Epithelial cell of esophagus (primary cell): ENCODE measurements around the gene LZTS3.
"Not testable (repeated sequence)": the region's sequence is repeated elsewhere in the genome, so short reads cannot be mapped to it uniquely, and the experiment has no call there.

Source experiments
- DNase-seq: peaks from one replicate; pipeline ENCODE4 v3.0.0; 2010; ENCODE audit warnings: low read depth
- H3K4me3 ChIP-seq: 2 replicates; pipeline ENCODE4 v1.5.1; 2011; ENCODE audit warnings: mild to moderate bottlenecking, low read length, control low read depth
- CTCF ChIP-seq: IDR thresholded peaks from 2 replicates; pipeline ENCODE4 v1.5.1; 2011; ENCODE audit warnings: low read depth, mild to moderate bottlenecking, low read length, control low read depth, inconsistent platforms; ENCODE audit not compliant: insufficient read depth; ENCODE audit errors: missing control alignments

LZTS3 gene

DNA sequence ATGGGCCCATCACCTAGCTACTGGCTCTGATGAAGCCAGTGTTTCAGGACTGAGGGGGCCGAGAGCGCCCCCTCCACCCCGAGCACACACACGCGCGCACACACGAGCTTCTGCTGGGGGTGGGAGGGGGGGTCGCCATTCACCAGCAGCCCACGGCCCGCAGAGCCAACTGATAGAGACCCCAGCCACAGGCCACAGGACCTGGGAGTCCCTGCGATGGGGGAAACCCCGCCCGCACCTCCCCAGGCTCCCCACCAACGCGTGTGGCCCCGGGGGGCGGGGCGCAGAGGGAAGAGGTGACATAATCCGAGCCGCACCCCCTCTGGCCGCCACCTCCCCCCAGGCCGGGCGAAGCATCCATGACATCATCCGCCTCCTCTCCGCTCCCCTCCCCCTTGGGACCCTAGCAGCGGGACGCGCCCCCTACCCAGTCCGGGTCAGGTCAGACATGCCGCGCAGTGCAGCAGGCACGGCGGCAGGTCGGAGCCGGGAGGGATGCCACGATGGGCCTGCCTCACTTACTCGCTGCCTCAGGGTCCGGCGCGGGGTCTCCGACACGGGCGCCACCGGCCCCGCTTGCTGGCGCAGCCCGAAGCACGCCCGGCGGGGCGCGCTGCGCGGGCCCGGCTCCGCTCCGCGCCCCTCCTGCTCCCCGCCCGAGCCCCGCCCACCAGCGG, at the start of gene LZTS3:
Gene LZTS3 (minus strand): TSS at position 617 of the 677 bp plus-strand sequence. CDS start 6,386 bp downstream, outside the sequence.
- peak within 1 kb of the TSS; percentile 86 for H3K4me3 ChIP-seq
- DNase-seq: peak; percentile 58

GRCh38 chr20:3221398-3222226, 48.3 kb upstream of the LZTS3 start:
- no peak overlapping the region for H3K4me3 ChIP-seq
- TF ChIP-seq CTCF: no peak
- peak; percentile 56 for DNase-seq

More for the DNA sequence above, at the start of gene LZTS3:
- TF ChIP-seq CTCF: no peak

- DNase-seq: peak; percentile 49
- no peak overlapping the region for H3K4me3 ChIP-seq
- TF ChIP-seq CTCF: peak; percentile 62
Measured at GRCh38 chr20:3218307-3218988, 45.1 kb upstream of the LZTS3 start.

DNA sequence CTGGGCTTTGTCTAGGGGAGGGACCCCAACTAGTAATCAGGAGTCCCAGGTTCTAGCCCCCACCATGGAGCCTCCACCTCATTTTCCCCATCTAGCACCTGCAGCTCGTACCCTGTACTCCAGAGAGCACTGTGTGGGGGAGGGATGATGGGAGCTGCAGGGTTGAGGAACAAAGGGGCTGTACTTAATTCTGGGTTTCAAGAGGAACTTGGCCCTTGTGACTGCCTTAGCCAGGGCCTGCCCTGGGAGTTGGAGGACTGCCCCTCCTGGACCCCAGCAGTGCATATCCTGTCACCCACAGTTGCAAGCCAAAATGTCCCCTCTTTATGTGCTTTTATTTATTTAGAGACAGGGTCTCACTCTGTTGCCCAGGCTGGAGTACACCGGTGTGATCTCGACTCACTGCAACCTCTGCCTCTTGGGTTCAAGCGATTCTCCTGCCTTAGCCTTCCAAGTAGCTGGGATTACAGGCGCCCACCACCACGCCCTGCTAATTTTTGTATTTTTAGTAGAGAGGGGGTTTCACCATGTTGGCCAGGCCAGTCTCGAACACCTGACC, 42.1 kb upstream of the LZTS3 start:
- not testable (repeated sequence) for DNase-seq, H3K4me3 ChIP-seq

GRCh38 chr20:3213226-3213625, 39.9 kb upstream of the LZTS3 start:
- no peak overlapping the region for H3K4me3 ChIP-seq
- no peak for TF ChIP-seq CTCF
- no peak for DNase-seq

DNA sequence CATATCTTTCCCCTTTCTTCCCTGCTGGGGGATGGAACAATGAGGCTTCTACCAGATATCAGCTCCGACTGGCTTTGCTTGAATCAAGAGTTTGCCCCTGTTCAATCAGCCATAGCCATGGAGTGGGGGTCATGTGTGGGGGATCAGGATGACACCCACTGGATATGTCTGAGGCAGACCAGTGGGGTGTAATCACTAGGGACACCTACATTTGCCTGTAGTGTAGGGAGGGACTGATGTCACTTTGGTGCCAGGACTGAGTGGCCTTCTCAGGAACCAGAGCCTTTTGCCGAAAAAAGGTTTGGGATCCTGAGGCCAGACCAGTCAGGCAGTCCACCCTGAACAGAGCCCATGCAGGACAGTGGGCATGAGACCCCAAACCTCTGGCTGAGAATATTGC, 37.0 kb upstream of the LZTS3 start:
- no peak for TF ChIP-seq CTCF
- DNase-seq: no peak
- H3K4me3 ChIP-seq: peak overlapping the region; percentile 95

DNA sequence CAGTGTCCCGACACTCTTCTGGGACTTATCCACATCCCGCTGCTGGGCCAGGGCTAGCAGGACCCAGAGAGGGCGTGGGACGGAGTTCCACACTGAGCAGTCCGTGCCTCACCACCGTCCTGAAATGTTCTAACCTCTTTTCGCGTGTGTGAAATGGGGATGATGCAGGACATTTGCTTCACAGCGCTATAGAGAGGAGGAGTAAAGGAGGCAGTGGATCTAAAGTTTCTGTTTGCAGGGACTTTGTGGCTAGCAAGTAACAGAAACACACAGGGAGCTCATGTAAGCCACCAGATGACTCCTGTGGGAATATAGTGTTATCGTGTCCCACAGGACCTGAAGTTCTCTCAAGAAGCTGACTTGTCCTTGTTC, 36.6 kb upstream of the LZTS3 start:
- TF ChIP-seq CTCF: no peak
- peak overlapping the region; percentile 95 for H3K4me3 ChIP-seq
- DNase-seq: peak; percentile 16
